PFSK-1 (cell line): ENCODE data around the gene POLA1.

Experiments
- POLR2AphosphoS5 ChIP-seq: IDR thresholded peaks from 2 replicates; pipeline ENCODE4 v1.6.1; 2012; ENCODE audit warnings: low read depth, mild to moderate bottlenecking, control low read depth, low read length, moderate library complexity
- REST ChIP-seq, 2 experiments: IDR thresholded peaks; 2 replicates each; pipeline versions ENCODE4 v1.6.1 to v1.8.0; 2011 to 2012; ENCODE audit warnings: low read depth in 2 of 2, low read length in 2 of 2, control low read depth in 1 of 2, inconsistent platforms in 1 of 2, mild to moderate bottlenecking in 1 of 2, moderate library complexity in 1 of 2; ENCODE audit not compliant: insufficient read depth in 1 of 2
- SIN3A ChIP-seq: IDR thresholded peaks from 2 replicates; pipeline ENCODE4 v1.6.1; 2012; ENCODE audit warnings: mild to moderate bottlenecking, low read length, moderate library complexity, borderline replicate concordance; ENCODE audit not compliant: insufficient read depth
- TAF1 ChIP-seq: IDR thresholded peaks from 2 replicates; pipeline ENCODE4 v1.6.1; 2012; ENCODE audit warnings: low read length, control low read depth, borderline replicate concordance; ENCODE audit not compliant: insufficient read depth

GRCh38 chrX:24648495-24648894 lies 45.2 kb upstream of the POLA1 start:
- no peak for TF ChIP-seq POLR2AphosphoS5
- TF ChIP-seq SIN3A = no peak
- no peak for TF ChIP-seq REST (IDR thresholded peaks at IDR 0.05; ENCODE audit: insufficient read depth in 1 of 2, low read depth in 2 of 2, low read length in 2 of 2)
- TF ChIP-seq TAF1 = no peak
